ENCODE measurements around the gene IQSEC3. TPM values are rescaled to one million over a fixed set of nuclear protein-coding genes. Genes with fewer than 3 reads are reported as not detected.

Gene IQSEC3
- total and polyA plus RNA-seq, 2 of the 13 experiments (the other 11 are each of a cell fraction or from before 2014, with no cell fraction given): not detected

- TF ChIP-seq, protein P1, sequence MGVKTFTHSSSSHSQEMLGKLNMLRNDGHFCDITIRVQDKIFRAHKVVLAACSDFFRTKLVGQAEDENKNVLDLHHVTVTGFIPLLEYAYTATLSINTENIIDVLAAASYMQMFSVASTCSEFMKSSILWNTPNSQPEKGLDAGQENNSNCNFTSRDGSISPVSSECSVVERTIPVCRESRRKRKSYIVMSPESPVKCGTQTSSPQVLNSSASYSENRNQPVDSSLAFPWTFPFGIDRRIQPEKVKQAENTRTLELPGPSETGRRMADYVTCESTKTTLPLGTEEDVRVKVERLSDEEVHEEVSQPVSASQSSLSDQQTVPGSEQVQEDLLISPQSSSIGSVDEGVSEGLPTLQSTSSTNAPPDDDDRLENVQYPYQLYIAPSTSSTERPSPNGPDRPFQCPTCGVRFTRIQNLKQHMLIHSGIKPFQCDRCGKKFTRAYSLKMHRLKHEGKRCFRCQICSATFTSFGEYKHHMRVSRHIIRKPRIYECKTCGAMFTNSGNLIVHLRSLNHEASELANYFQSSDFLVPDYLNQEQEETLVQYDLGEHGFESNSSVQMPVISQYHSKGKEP (CRISPR knock-in tag; IDR thresholded peaks at IDR 0.05): no peak
- TF ChIP-seq AFF4 (CRISPR knock-in tag; IDR thresholded peaks at IDR 0.05) (no peak), SAFB2 (CRISPR knock-in tag; IDR thresholded peaks at IDR 0.05; ENCODE audit: borderline replicate concordance, low read depth) (0 out of 2 replicates have a peak, but pooled peaks have one; percentile 31), HDAC1 (CRISPR knock-in tag; IDR thresholded peaks at IDR 0.05) (peak; percentile 21; the same call in 1 of the 2 replicates), ETV5 (CRISPR knock-in tag; IDR thresholded peaks at IDR 0.05; ENCODE audit: borderline replicate concordance) (no peak), ZNF615 (CRISPR knock-in tag; IDR thresholded peaks at IDR 0.05; ENCODE audit: borderline replicate concordance) (no peak), ZBTB20 (CRISPR knock-in tag; IDR thresholded peaks at IDR 0.05; ENCODE audit: borderline replicate concordance, low read depth) (no peak), ZNF780A (CRISPR knock-in tag; IDR thresholded peaks at IDR 0.05) (no peak), HES4 (CRISPR knock-in tag; IDR thresholded peaks at IDR 0.05; ENCODE audit: borderline replicate concordance) (no peak), ZNF510 (CRISPR knock-in tag; IDR thresholded peaks at IDR 0.05; ENCODE audit: low read depth) (no peak), MAF1 (CRISPR knock-in tag; IDR thresholded peaks at IDR 0.05; ENCODE audit: borderline replicate concordance) (no peak), HOXA3 (CRISPR knock-in tag; IDR thresholded peaks at IDR 0.05) (peak; percentile 67), ZNF225 (CRISPR knock-in tag; IDR thresholded peaks at IDR 0.05) (no peak), MAZ (IDR thresholded peaks at IDR 0.05; ENCODE audit: borderline replicate concordance, low read depth, low read length) (peak; percentile 56; the same call in 1 of the 2 replicates), MAZ (CRISPR knock-in tag; IDR thresholded peaks at IDR 0.05; ENCODE audit: low read depth) (0 out of 2 replicates have a peak, but pooled peaks have one; percentile 16), ZNF34 (CRISPR knock-in tag; IDR thresholded peaks at IDR 0.05; ENCODE audit: borderline replicate concordance) (no peak), MNT (IDR thresholded peaks at IDR 0.05) (no peak)
- TF ChIP-seq, protein P2, sequence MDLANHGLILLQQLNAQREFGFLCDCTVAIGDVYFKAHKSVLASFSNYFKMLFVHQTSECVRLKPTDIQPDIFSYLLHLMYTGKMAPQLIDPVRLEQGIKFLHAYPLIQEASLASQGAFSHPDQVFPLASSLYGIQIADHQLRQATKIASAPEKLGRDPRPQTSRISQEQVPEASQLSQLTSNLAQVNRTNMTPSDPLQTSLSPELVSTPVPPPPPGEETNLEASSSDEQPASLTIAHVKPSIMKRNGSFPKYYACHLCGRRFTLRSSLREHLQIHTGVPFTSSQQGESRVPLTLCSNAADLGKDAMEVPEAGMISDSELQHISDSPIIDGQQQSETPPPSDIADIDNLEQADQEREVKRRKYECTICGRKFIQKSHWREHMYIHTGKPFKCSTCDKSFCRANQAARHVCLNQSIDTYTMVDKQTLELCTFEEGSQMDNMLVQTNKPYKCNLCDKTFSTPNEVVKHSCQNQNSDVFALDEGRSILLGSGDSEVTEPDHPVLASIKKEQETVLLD (CRISPR knock-in tag; IDR thresholded peaks at IDR 0.05; ENCODE audit: low read depth): no peak
Measured at GRCh38 chr12:153080-153746, 86.6 kb downstream of the IQSEC3 start (continued).
